AG09309 (cell line): Measurements from ENCODE around the gene SEC14L1.

Experiments
- DNase-seq: peaks from one replicate; pipeline ENCODE4 v3.0.0-alpha.2; 2010; ENCODE audit warnings: low read depth
- H3K4me3 ChIP-seq: 2 replicates; pipeline ENCODE4 v1.5.1; 2011; ENCODE audit warnings: mild to moderate bottlenecking, low read depth, low read length, moderate library complexity; ENCODE audit not compliant: control insufficient read depth
- CTCF ChIP-seq: IDR thresholded peaks from 2 replicates; pipeline ENCODE4 v1.5.1; 2011; ENCODE audit warnings: mild to moderate bottlenecking, low read depth, low read length, inconsistent platforms; ENCODE audit not compliant: insufficient read depth, control insufficient read depth; ENCODE audit errors: missing control alignments

Gene SEC14L1

GRCh38 chr17:77216486-77216885, 75.7 kb downstream of the SEC14L1 start:
- H3K4me3 ChIP-seq: no peak overlapping the region
- no peak for TF ChIP-seq CTCF
- DNase-seq: no peak

DNA sequence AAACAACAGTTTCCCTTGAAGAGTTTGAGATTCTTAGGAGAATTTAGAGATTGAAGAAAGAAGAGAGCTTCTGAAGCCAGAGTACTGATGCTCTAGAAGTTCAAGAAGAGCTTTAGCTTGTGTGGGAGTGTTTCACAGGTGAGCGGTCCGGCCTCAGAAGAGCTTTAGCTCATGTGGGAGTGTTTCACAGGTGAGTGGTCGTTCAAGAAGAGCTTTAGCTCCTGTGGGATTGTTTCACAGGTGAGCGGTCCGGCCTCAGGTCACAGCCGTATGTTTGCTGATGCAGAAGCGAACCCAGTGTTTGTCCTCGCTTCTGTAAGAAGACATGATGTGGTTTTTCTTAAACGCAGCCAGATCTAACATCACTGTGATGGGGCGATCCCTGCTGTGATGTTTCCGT, 76.4 kb downstream of the SEC14L1 start:
- DNase-seq: no peak

DNA sequence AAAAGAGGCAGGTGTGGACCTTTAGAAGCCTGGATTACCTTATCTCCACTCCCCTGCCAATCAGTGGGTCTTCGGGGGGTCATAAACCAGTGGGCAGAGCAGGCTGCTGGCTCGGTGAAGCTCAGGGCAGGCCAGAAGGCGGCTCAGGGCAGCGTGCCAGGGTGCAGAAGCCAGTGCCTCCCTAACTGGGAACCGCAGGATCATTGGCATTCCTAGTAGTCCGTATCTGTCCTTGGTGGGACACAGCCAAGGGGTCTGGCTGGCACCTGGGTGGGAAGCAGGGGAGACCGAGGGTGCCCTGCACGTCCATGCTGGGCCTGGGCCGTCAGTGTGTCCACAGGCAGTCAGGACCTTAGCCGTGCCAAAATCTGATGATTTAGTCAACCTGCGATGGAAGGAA, 76.8 kb downstream of the SEC14L1 start:
- no peak overlapping the region for H3K4me3 ChIP-seq
- DNase-seq: no peak
- TF ChIP-seq CTCF: no peak

More for the DNA sequence above, 76.4 kb downstream of the SEC14L1 start:
- no peak overlapping the region for H3K4me3 ChIP-seq
- no peak for TF ChIP-seq CTCF

DNA sequence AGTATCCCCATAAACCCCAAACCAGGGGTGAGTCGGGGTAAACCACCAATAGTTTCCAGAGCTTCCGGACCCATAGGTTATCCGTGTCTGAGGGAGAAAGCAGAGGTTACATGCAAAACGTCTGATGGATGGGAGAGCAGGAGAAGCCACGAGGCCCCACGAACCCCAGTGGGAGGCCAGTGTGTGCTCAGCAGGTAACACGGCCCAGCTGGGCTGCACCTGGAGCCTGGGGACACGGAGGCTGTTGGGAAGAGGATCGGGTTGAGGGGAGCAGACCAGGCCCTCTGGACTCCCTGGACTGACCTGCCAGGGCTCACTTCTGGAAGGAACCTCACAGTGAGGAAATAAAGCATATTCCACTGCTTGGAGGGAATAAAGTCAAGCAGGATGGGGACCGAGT, 78.1 kb downstream of the SEC14L1 start:
- no peak for DNase-seq
- H3K4me3 ChIP-seq: no peak overlapping the region
- no peak for TF ChIP-seq CTCF

DNA sequence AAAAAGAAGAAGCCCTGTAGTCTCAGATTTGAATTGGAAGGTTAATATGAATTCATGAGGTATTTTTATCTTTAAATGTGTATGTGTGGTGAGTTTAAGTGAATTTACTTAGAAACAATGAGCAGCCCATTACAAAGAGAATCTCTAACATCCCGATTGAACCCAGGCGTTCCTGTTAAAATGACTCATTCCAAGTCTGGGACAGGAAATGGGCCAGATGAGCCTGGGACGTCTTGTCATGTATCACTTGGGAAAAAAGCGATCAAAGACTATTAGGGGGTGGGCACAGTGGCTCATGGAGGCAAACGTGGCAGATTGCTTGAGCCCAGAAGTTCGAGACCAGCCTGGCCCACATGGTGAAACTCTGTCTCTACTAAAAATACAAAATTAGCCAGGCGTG, 81.6 kb downstream of the SEC14L1 start:
- H3K4me3 ChIP-seq: no peak overlapping the region
- no peak for TF ChIP-seq CTCF
- DNase-seq: no peak

- no peak overlapping the region for H3K4me3 ChIP-seq
- no peak for TF ChIP-seq CTCF
- DNase-seq: no peak
These were observed 83.1 kb downstream of the SEC14L1 start for GRCh38 chr17:77223642-77224420.
